ENCODE measurements around the gene ORAI2.

ORAI2 gene

DNA sequence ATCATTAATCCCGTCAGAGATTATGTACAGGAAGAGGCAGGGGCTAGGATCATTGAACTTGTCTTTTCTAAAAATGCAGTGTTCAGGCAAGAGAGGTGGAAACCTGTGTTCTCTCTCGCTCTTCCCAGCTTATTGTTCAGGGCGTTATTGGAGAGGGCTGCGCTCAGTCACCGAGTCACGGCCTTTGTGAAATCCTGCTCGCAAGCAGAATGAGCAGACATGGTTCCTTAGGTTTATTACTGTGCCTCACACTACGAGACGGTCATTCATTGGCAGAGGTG, 37.8 kb upstream of the ORAI2 start:
- TF ChIP-seq, protein P1, sequence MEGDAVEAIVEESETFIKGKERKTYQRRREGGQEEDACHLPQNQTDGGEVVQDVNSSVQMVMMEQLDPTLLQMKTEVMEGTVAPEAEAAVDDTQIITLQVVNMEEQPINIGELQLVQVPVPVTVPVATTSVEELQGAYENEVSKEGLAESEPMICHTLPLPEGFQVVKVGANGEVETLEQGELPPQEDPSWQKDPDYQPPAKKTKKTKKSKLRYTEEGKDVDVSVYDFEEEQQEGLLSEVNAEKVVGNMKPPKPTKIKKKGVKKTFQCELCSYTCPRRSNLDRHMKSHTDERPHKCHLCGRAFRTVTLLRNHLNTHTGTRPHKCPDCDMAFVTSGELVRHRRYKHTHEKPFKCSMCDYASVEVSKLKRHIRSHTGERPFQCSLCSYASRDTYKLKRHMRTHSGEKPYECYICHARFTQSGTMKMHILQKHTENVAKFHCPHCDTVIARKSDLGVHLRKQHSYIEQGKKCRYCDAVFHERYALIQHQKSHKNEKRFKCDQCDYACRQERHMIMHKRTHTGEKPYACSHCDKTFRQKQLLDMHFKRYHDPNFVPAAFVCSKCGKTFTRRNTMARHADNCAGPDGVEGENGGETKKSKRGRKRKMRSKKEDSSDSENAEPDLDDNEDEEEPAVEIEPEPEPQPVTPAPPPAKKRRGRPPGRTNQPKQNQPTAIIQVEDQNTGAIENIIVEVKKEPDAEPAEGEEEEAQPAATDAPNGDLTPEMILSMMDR (IDR thresholded peaks at IDR 0.05; ENCODE audit: insufficient read depth, low read depth, low read length, missing control alignments), result no peak
- H3K4me3 ChIP-seq (ENCODE audit: low read depth, low read length), result peak overlapping the region; percentile 47
- no peak for DNase-seq (ENCODE audit: low read depth)

DNA sequence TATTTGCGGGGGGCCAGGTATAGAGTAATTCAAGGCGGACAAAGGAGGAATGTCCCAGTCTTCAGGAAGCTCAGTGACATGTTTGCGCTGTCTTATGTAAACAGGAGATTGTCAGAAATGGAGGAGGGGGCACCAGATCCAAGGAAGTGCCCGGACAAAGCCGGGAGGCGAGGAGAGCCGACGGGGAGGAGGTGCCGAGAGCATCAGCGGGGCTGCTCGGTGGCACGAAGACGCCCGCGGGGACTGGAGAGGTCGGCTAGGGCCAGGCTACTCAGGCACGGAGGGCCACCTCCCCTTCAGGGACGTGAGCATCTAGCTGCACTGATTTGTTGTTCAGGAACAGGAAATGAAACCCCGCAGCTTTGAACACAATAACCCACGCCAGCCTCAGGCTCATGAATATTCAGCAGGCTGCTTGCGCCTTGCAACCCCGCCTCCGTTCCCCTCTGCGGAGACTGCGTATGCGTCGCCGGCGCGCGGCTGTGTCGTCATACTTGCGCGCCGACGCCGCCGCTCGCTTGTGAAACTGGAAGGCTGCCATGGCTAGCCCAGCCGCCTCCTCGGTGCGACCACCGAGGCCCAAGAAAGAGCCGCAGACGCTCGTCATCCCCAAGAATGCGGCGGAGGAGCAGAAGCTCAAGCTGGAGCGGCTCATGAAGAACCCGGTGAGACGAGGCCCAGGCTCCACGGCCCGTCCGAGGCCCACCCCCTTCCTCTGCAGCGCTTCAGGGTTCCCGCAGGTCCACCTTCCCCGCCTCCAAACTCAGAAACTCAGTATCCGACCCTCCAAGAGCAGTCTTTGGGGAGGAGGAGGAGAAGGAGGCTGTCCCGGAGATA, 37.3 kb upstream of the ORAI2 start, which contains the start of gene PRKRIP1:
TSS of gene PRKRIP1 (plus strand) at position 491 of the 837 bp plus-strand sequence. CDS start at position 540, 49 bp downstream.
- peak within 1 kb of the TSS; percentile 84 for H3K4me3 ChIP-seq (ENCODE audit: low read depth, low read length)
- DNase-seq (ENCODE audit: low read depth), result peak; percentile 98
- TF ChIP-seq, protein P1 (IDR thresholded peaks at IDR 0.05; ENCODE audit: insufficient read depth, low read depth, low read length, missing control alignments), result no peak

GRCh38 chr7:102396710-102397019, 36.7 kb upstream of the ORAI2 start:
- TF ChIP-seq, protein P1 (IDR thresholded peaks at IDR 0.05; ENCODE audit: insufficient read depth, low read depth, low read length, missing control alignments), result no peak
- no peak for DNase-seq (ENCODE audit: low read depth)
- H3K4me3 ChIP-seq (ENCODE audit: low read depth, low read length), result peak overlapping the region; percentile 84

- TF ChIP-seq, protein P1 (IDR thresholded peaks at IDR 0.05; ENCODE audit: insufficient read depth, low read depth, low read length, missing control alignments), result no peak
- no peak for DNase-seq (ENCODE audit: low read depth)
- no peak overlapping the region for H3K4me3 ChIP-seq (ENCODE audit: low read depth, low read length)
Observed at GRCh38 chr7:102398543-102398942, 34.8 kb upstream of the ORAI2 start.

DNA sequence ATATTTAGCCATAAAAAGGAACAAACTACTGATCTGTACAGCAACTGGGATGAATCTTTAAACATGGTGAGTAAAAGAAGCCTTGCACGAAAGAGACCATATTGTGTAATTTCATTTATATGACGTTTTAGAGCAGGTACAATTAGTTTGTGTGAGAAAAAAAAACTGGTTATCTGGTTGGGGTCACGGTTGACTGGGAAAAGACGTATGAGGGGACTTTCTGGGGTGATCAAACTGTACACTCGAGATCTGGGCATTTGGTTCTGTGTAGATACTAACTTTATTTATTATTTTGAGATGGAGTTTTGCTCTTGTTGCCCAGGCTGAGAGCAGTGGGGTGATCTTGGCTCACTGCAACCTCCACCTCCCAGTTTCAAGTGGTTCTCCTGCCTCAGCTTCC, 33.0 kb upstream of the ORAI2 start:
- no peak for DNase-seq (ENCODE audit: low read depth)
- H3K4me3 ChIP-seq (ENCODE audit: low read depth, low read length), result no peak overlapping the region
- TF ChIP-seq, protein P1 (IDR thresholded peaks at IDR 0.05; ENCODE audit: insufficient read depth, low read depth, low read length, missing control alignments), result no peak

- TF ChIP-seq, protein P1 (IDR thresholded peaks at IDR 0.05; ENCODE audit: insufficient read depth, low read depth, low read length, missing control alignments), result no peak
- no peak for DNase-seq (ENCODE audit: low read depth)
- H3K4me3 ChIP-seq (ENCODE audit: low read depth, low read length), result no peak overlapping the region
Observed at GRCh38 chr7:102403563-102403962, 29.8 kb upstream of the ORAI2 start.
